Transverse colon (tissue), 4 donors: ENCODE data around the gene GALNT11. TPM values are rescaled to one million over a fixed set of nuclear protein-coding genes. Genes with fewer than 3 reads are reported as not detected.
A peak's percentile ranks its signal among the peaks of the same experiment; 100 is the strongest.

Experiments
- DNase-seq: peaks from one replicate; pipeline ENCODE4 v3.0.0-alpha.2; 2019
- H3K27ac ChIP-seq, 4 donors: fragments of 200-600 bp; sonication (generic); 2 replicates each; pipeline ENCODE4 v1.5.1; 2016 to 2018; ENCODE audit warnings: inconsistent platforms in 4 of 4
- H3K27me3 ChIP-seq: fragments of 200-600 bp; sonication (generic); 2 replicates; pipeline ENCODE4 v1.5.1; 2017; ENCODE audit warnings: inconsistent platforms
- H3K36me3 ChIP-seq, 4 donors: fragments of 200-600 bp; sonication (generic); 2 replicates each; pipeline ENCODE4 v1.5.1; 2017 to 2019; ENCODE audit warnings: inconsistent platforms in 4 of 4
- H3K4me1 ChIP-seq, 4 donors: fragments of 200-600 bp; sonication (generic); 2 replicates each; pipeline ENCODE4 v1.5.1; 2017 to 2020; ENCODE audit warnings: inconsistent platforms in 4 of 4
- H3K4me3 ChIP-seq, 4 donors: fragments of 200-600 bp; sonication (generic); 1 replicate in 1 of 4; 2 replicates in 3 of 4; pipeline versions ENCODE4 v1.5.1 to v1.6.1; 2017 to 2019; ENCODE audit warnings: inconsistent platforms in 4 of 4
- H3K9me3 ChIP-seq, 2 donors: fragments of 200-600 bp; sonication (generic); 2 replicates each; pipeline ENCODE4 v1.5.1; 2017 to 2019; ENCODE audit warnings: inconsistent platforms in 2 of 2
- CTCF ChIP-seq, 5 experiments: fragments of 200-600 bp in 3 of 5; fragments of 450-650 bp in 2 of 5; sonication (generic) in 3 of 5; IDR thresholded peaks; 1 replicate in 2 of 5; 2 replicates in 3 of 5; pipeline ENCODE4 v1.5.1; 2016 to 2017; ENCODE audit warnings: antibody characterized with exemption in 5 of 5, inconsistent platforms in 3 of 5, mild to moderate bottlenecking in 2 of 5, moderate library complexity in 1 of 5
- EP300 ChIP-seq: sonication (generic); formaldehyde crosslinking; IDR thresholded peaks from one replicate; pipeline ENCODE4 v1.6.1; 2017; ENCODE audit warnings: antibody characterized with exemption, low read depth
- POLR2A ChIP-seq: fragments of 450-650 bp; IDR thresholded peaks from one replicate; pipeline ENCODE4 v1.6.1; 2016; ENCODE audit warnings: antibody characterized with exemption, mild to moderate bottlenecking, moderate library complexity
- POLR2AphosphoS5 ChIP-seq, 3 donors: sonication (generic); formaldehyde crosslinking; IDR thresholded peaks; one replicate each; pipeline ENCODE4 v1.6.1; 2016; ENCODE audit warnings: antibody characterized with exemption in 3 of 3
- WGBS, 2 donors: methylation state at CpG; one replicate each; pipeline ENCODE4 v1.1.5; 2018; ENCODE audit warnings: low coverage in 1 of 2; 5-methylcytosine and 5-hydroxymethylcytosine counted together
- in situ Hi-C, 4 donors: fragments of 200-750 bp; cut with MboI; loops; one replicate each; pipeline versions ENCODE4 v1.15.0 to v1.15.1; 2017; ENCODE audit warnings: low sequenced_read_pairs in 3 of 4, low pct_ligation_motif_present in 1 of 4, low pct_unique_long_range_greater_than_20kb in 1 of 4
- intact Hi-C: fragments of 100-400 bp; cut with DNase I; formaldehyde crosslinking; loops from one replicate; pipeline ENCODE4 v1.15.1; 2023; ENCODE audit warnings: low total_unique reads
- total RNA-seq, 4 donors: library from RNA; depleted of rRNA; stranded (reverse); fragments of >200 nt; gene quantifications; one replicate each; pipeline ENCODE4 v1.1.0, GENCODE V29; 2016

The GALNT11 gene
- 10 to 100 TPM; 14.7 to 36.2 (median 24.0) TPM for total RNA-seq

DNA sequence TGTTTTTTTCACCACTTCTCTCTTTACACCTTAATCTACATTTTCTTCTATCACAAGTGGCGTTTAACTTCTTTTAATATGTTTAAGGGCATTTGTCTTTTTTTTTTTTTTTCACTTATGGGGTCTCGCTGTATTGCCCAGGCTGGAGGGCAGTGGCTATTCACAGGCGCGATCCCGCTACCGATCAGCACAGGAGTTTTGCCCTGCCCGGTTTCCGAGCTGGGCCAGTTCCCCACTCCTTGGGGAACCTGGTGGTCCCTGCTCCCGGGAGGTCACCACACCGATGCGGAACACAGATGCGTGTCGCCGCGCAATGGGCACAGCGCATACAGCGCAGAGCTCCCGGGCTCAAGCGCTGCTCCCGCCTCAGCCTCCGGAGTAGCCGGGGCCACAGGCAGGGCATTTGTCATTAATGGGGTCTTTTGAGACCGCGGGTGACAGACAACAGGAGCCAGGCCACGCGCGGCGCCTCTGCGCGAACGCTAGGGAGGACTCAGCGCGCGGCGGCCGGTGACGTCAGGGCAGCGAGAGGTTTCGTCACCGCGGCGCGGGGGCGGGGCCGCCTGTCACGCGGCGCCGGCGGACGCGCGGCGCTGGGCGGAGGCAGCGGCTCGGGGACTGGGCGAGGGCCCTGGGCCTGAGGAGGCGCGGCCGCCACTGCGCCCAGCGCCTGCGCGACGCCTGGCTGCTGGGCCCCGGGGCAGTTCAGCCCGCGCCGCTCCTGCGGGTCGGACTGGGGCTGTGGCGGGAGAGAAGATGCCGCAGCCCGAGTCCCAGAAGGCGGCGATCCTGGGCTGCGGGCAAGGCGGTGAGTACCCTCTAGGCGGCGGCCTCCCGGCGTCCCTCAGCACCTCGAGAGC lies at the start of gene GALNT11:
Gene GALNT11, plus strand, starts transcription at position 598 of the 860 bp plus-strand sequence. CDS start 68,554 bp downstream, outside the sequence.
- peak; percentile 89 for DNase-seq
- peak within 1 kb of the TSS; percentile 70 to 94 (median 78) for H3K4me3 ChIP-seq
- intact Hi-C loops (loop anchor here (10.0 kb wide), 1 partner anchor 119 kb away; no protein-coding TSS in a partner anchor), in situ Hi-C loops (no loop called here)
- peaks cover 6 to 14% (median 9%) of the 10 kb centered on the region in 4 donors for H3K4me1 ChIP-seq
- H3K27me3 ChIP-seq: no peaks in the 10 kb centered on the region
- H3K36me3 ChIP-seq: no peaks in the 10 kb centered on the region
- TF ChIP-seq EP300 (no peak), CTCF (IDR thresholded peaks at IDR 0.05) (peak in 3 of 5 experiments; percentile 11 to 24 (median 13)), POLR2A (peak; percentile 50), POLR2AphosphoS5 (IDR thresholded peaks at IDR 0.05) (peak; percentile 5 to 74 (median 68))
- no peaks in the 10 kb centered on the region for H3K9me3 ChIP-seq
- peak within 1 kb of the TSS; percentile 89 to 92 (median 90) for H3K27ac ChIP-seq
- WGBS, 2 donors: 5 to 27% methylated on average over 8 to 54 of the region's 84 CpGs

GRCh38 chr7:151978616-151979015 lies 46.9 kb upstream of the GALNT11 start:
- no peaks in the 10 kb centered on the region for H3K4me1 ChIP-seq

GRCh38 chr7:151981223-151981622 lies 44.3 kb upstream of the GALNT11 start:
- H3K36me3 ChIP-seq: no peaks in the 10 kb centered on the region
- DNase-seq: no peak

More at GRCh38 chr7:151978616-151979015, 46.9 kb upstream of the GALNT11 start:
- intact Hi-C loops (no loop called here), in situ Hi-C loops (no loop called here)
- no peak for DNase-seq
- no peak overlapping the region for H3K27ac ChIP-seq
- H3K36me3 ChIP-seq: no peaks in the 10 kb centered on the region
- H3K4me3 ChIP-seq: no peak overlapping the region
- no peaks in the 10 kb centered on the region for H3K9me3 ChIP-seq
- no peaks in the 10 kb centered on the region for H3K27me3 ChIP-seq
- TF ChIP-seq CTCF (IDR thresholded peaks at IDR 0.05) (no peak), POLR2A (no peak), POLR2AphosphoS5 (IDR thresholded peaks at IDR 0.05) (no peak), EP300 (no peak)
- WGBS, 2 donors: 39 to 41% methylated on average over 4 of the region's 4 CpGs

More at GRCh38 chr7:151981223-151981622, 44.3 kb upstream of the GALNT11 start:
- intact Hi-C loops (no loop called here), in situ Hi-C loops (no loop called here)
- Histone ChIP-seq H3K27ac (no peak overlapping the region), H3K4me3 (no peak overlapping the region), H3K27me3 (no peaks in the 10 kb centered on the region), H3K9me3 (no peaks in the 10 kb centered on the region), H3K4me1 (no peaks in the 10 kb centered on the region)
- WGBS, 2 donors: 72 to 92% methylated on average over 3 of the region's 3 CpGs
- TF ChIP-seq EP300 (no peak), CTCF (IDR thresholded peaks at IDR 0.05) (no peak), POLR2AphosphoS5 (IDR thresholded peaks at IDR 0.05) (no peak), POLR2A (no peak)
